HFF-Myc (cell line): ENCODE results near the gene BRI3BP.
A peak's percentile ranks its signal among the peaks of the same experiment; 100 is the strongest.
"Not testable (repeated sequence)": the region's sequence is repeated elsewhere in the genome, so short reads cannot be mapped to it uniquely, and the experiment has no call there.

Experiments
- DNase-seq: peaks from one replicate; pipeline ENCODE4 v3.0.0-alpha.2; 2011; ENCODE audit warnings: low read depth; ENCODE audit errors: extremely low read depth
- H3K4me3 ChIP-seq: replicated peaks from 2 replicates; pipeline ENCODE4 v1.5.1; 2011; ENCODE audit warnings: low read depth, mild to moderate bottlenecking, control low read depth, low read length
- TF ChIP-seq, protein P1 (sequence below): IDR thresholded peaks from 2 replicates; pipeline ENCODE4 v1.5.1; 2012; ENCODE audit warnings: mild to moderate bottlenecking, low read depth, low read length, control low read depth; ENCODE audit errors: missing control alignments

BRI3BP gene

DNA sequence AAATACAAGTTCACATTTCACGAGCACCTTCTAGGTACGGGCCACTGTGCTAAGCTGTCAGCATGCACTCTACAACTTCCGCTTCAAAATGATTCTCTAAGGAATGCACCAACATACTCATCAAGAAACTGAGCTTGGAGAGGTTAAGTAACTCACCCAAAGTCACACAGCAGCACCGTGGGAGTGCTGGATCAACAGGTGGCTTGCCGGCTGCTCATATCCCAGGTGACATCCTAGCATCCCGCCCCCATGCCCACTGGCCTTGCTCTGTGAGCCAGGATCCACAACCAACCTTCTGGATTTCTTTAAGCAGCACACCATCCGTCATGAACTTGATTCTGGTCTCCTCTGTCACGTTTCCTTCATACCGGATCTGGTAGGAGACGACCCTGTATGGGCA is 21.2 kb upstream of the BRI3BP start:
- no peak overlapping the region for H3K4me3 ChIP-seq
- TF ChIP-seq, protein P1, sequence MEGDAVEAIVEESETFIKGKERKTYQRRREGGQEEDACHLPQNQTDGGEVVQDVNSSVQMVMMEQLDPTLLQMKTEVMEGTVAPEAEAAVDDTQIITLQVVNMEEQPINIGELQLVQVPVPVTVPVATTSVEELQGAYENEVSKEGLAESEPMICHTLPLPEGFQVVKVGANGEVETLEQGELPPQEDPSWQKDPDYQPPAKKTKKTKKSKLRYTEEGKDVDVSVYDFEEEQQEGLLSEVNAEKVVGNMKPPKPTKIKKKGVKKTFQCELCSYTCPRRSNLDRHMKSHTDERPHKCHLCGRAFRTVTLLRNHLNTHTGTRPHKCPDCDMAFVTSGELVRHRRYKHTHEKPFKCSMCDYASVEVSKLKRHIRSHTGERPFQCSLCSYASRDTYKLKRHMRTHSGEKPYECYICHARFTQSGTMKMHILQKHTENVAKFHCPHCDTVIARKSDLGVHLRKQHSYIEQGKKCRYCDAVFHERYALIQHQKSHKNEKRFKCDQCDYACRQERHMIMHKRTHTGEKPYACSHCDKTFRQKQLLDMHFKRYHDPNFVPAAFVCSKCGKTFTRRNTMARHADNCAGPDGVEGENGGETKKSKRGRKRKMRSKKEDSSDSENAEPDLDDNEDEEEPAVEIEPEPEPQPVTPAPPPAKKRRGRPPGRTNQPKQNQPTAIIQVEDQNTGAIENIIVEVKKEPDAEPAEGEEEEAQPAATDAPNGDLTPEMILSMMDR = no peak
- DNase-seq = no peak

DNA sequence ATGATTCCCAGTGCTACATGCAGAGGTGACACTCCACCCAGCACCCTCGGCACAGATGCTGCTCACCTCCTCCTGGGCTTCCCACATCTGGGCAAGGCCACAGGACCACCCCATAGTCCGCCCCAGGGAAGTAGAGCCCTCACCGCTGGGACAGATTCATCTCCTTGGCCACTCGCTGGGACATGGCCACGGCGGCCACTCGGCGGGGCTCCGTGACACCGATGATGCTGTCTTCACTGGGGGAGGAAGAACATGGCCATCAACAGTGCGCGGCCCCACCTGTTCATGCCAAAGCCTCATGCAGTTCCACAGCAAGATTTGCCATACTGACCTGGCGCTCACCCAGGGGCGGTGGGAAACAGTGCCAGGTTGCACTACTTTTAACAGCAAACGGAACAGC is 18.2 kb upstream of the BRI3BP start:
- no peak for DNase-seq
- TF ChIP-seq, protein P1 = no peak
- no peak overlapping the region for H3K4me3 ChIP-seq

DNA sequence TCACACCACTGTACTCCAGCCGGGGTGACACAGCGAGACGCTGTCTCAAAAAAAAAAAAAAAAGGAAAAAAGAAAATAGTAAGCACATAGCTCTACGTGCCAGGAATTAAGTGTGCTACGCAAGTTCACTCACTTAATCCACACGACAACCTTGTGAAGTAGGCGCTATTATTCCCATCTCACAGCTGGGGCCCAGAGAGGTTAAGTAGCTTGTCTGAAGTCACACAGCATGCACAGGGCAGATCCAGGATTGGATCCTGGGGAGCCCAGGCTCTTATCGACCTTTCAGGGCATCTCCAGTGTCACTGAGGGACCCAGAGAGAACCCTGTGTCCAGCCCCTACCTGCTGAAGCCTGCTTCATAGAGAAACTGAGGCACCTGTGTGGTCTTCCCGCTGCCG is 16.4 kb upstream of the BRI3BP start:
- TF ChIP-seq, protein P1 = no peak
- H3K4me3 ChIP-seq = no peak overlapping the region
- DNase-seq = no peak

DNA sequence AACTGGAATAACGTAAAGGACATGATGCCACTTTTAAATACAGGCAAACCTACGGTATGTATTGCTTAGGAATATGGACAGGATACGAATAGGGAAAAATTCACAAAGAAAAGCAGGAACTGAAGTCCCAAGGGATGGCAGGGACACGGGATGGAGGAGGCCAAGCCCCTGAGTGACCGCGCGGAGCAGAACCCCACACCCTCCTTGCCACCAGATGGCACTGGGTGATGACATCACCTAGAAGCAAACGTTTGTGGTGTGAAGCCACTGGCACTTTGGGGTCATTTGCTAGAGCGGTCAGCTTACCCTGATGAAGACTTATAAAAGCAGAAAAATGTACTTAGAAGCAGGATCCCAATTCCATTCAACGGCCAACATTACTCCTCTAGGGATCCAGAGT is 13.9 kb upstream of the BRI3BP start:
- no peak overlapping the region for H3K4me3 ChIP-seq
- TF ChIP-seq, protein P1 = no peak
- DNase-seq = no peak

DNA sequence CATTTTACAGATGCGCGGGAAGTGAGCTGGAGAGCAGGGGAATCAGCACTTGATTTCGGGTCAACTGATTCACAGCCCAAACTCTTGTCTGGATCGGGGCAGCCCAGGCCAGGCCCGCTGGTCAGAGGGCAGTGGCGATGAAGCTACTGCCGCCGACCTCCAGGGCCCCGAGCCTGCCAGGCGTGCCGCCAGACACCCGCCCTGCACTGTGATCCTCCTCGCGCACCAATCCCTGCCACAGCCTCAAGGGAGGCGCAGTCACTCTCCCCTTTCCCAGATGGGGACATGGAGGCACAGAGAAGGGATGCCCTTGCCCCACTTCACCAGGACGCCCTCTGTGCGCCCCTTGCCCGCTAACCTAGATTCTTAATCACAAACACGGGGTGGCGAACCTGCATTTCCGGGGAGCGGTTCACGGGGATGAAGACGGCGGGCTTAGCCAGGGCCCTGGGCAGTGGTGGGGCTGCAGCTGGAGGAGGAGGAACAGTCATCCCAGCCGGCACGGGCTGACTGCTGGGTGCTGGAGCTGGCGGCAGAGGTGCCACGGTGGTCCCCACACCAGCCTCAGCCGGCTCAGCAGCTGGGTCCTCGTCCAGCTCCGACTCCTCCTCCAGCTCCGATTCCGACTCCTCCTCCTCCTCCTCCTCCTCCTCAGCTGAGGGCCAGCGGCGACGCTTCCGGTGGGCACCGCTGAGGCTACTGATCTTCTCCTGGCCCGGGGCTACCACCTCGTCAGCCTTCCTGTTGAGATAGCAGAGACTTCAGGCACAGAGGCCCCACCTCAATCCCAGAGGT is 13.2 kb upstream of the BRI3BP start:
- TF ChIP-seq, protein P1 = no peak
- H3K4me3 ChIP-seq = no peak overlapping the region
- no peak for DNase-seq

DNA sequence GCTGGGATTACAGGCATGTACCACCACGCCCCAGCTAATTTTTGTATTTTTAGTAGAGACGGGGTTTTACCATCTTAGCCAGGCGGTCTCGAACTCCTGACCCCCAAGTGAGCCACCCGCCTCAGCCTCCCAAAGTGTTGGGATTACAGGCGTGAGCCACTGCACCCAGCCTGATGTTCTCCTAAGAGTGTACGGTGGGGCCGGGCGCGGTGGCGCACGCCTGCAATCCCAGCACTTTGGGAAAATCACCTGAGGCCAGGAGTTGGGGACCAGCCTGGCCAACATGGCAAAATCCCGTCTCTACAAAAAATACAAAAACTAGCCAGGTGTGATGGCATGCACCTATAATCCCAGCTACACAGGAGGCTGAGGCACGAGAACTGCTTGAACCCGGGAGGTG is 6.6 kb upstream of the BRI3BP start:
- not testable (repeated sequence) for DNase-seq, H3K4me3 ChIP-seq

DNA sequence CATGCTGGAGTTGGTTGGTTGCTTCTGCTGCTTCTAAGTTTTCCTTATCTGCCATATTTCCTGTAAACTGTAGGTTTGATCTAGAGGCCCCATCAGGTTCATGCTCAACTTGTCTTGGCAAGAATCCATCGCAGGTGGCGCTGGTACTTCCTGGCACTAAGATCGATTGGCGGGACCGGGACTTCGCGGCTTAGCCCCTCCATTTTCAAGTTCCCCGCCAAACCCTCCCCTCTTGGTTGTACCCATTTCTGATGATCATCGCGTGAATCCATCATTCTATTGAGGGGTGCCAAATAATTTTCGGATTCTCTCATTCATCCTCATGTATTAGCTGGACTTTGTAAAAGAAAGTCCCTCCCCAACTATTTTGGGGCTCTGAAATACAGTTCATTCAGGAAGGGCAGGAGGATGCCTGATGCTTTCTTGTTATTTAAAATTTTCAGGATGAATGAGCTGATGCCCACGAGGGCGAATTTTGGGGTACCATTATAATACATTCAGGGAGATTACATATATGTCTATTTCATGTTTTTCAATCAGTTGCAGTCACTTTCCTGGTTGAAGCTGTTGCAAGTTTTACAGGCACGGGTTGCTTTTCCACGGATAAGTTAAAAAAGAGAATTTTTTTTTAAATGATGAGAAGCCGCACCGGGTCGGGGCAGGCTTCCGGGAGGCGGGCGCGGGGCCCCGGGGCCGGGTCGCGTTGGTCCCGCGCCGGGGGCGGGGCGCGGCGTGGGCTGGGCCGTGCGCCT is 395 bp upstream of the BRI3BP start:
- TF ChIP-seq, protein P1 = peak; percentile 15
- DNase-seq = peak; percentile 52
- H3K4me3 ChIP-seq = peak overlapping the region; percentile 38
